ENCODE measurements around the gene GRIN1. TPM values are rescaled to one million over a fixed set of nuclear protein-coding genes. Genes with fewer than 3 reads are reported as not detected.
A peak's percentile ranks its signal among the peaks of the same experiment; 100 is the strongest.

GRIN1 gene
- total RNA-seq, 1 experiment from 2014 or later, result 2.9 TPM

GRCh38 chr9:137201205-137201868 is 62.4 kb downstream of the GRIN1 start:
- H4K20me1 ChIP-seq (ENCODE audit: control insufficient read depth, insufficient read depth, insufficient read length), result no peaks in the 10 kb centered on the region
- no CpG with 5 or more reads among the region's 23 CpGs for WGBS (ENCODE audit: extremely low coverage, insufficient read length, low lambda C conversion rate)
- no peak overlapping the region for H2AK5ac ChIP-seq (ENCODE audit: insufficient read length, low read length)
- no peaks in the 10 kb centered on the region; the same call in 1 of the 2 replicates for H3K4me1 ChIP-seq (ENCODE audit: insufficient read depth, low read length)
- no peak overlapping the region for H4K8ac ChIP-seq (replicated peaks; ENCODE audit: insufficient read length, low read depth, low read length)
- no peak overlapping the region for H3K4ac ChIP-seq (ENCODE audit: low read depth, low read length)
- peaks cover 8% of the 10 kb centered on the region for H3K23me2 ChIP-seq (ENCODE audit: insufficient read length, low read depth, low read length, poor library complexity, severe bottlenecking)
- H3K4me2 ChIP-seq (ENCODE audit: insufficient read depth, insufficient read length, low read length), result peak overlapping the region; percentile 65
- H3K56ac ChIP-seq (ENCODE audit: insufficient read length, low read depth, low read length), result no peak overlapping the region
- H3T11ph ChIP-seq (ENCODE audit: low read length), result no peak overlapping the region
- Mint-ChIP-seq H3K4me3 (peak overlapping the region; percentile 76 to 85), H3K27ac (peak overlapping the region; percentile 18 to 82 (median 66); a peak in 1 of 7 replicates), H3K9me3 (no peaks in the 10 kb centered on the region), H3K27me3 (ENCODE audit: low read depth) (peaks cover 2% of the 10 kb centered on the region; the same call in 1 of the 2 replicates), H3K4me1 (peaks cover 15 to 37% of the 10 kb centered on the region in 2 experiments), H3K36me3 (ENCODE audit: insufficient read depth in 1 of 3, low read depth in 3 of 3) (peaks cover 0 to 6% (median 0%) of the 10 kb centered on the region in 3 experiments; a peak in 5 of 7 replicates)
- no peak overlapping the region for H2BK20ac ChIP-seq (ENCODE audit: low read depth, low read length, poor library complexity, severe bottlenecking)
- H2BK5ac ChIP-seq (ENCODE audit: insufficient read length, low read length), result no peak overlapping the region
- no peak overlapping the region for H2AFZ ChIP-seq (ENCODE audit: low read length)
- H3K23ac ChIP-seq (ENCODE audit: insufficient read length, low read depth, low read length), result no peak overlapping the region
- H3K79me1 ChIP-seq (ENCODE audit: insufficient read depth, low read depth, low read length, poor library complexity, severe bottlenecking), result peaks cover 16% of the 10 kb centered on the region
- no peaks in the 10 kb centered on the region for H3K27me3 ChIP-seq (ENCODE audit: insufficient read depth, low read length)
- H3K27ac ChIP-seq (ENCODE audit: insufficient read length, low read depth, low read length), result no peak overlapping the region
- H2BK15ac ChIP-seq (ENCODE audit: low read depth, low read length), result no peak overlapping the region
- peak overlapping the region; percentile 67 for H3K9ac ChIP-seq (ENCODE audit: extremely low read depth, insufficient read length, low read length)
- no peak overlapping the region for H2BK12ac ChIP-seq (ENCODE audit: insufficient read length, low read depth, low read length)
- peaks cover 12% of the 10 kb centered on the region; the same call in 1 of the 2 replicates for H3K79me2 ChIP-seq (ENCODE audit: insufficient read depth, low read length)
- H4K5ac ChIP-seq (ENCODE audit: insufficient read length, low read depth, low read length), result no peak overlapping the region
- H4K91ac ChIP-seq (ENCODE audit: insufficient read length, low read depth, low read length), result no peak overlapping the region
- TF ChIP-seq, protein P1, sequence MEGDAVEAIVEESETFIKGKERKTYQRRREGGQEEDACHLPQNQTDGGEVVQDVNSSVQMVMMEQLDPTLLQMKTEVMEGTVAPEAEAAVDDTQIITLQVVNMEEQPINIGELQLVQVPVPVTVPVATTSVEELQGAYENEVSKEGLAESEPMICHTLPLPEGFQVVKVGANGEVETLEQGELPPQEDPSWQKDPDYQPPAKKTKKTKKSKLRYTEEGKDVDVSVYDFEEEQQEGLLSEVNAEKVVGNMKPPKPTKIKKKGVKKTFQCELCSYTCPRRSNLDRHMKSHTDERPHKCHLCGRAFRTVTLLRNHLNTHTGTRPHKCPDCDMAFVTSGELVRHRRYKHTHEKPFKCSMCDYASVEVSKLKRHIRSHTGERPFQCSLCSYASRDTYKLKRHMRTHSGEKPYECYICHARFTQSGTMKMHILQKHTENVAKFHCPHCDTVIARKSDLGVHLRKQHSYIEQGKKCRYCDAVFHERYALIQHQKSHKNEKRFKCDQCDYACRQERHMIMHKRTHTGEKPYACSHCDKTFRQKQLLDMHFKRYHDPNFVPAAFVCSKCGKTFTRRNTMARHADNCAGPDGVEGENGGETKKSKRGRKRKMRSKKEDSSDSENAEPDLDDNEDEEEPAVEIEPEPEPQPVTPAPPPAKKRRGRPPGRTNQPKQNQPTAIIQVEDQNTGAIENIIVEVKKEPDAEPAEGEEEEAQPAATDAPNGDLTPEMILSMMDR (conservative IDR thresholded peaks at IDR 0.05), result no peak
- H2BK120ac ChIP-seq (ENCODE audit: low read depth, low read length, poor library complexity, severe bottlenecking), result no peak overlapping the region
- DNase-seq, result no peak
- H3K14ac ChIP-seq (ENCODE audit: insufficient read depth, low read length), result peak overlapping the region; percentile 86; the same call in 1 of the 2 replicates
- H3K9me3 ChIP-seq (ENCODE audit: control insufficient read depth, low read depth, low read length), result no peaks in the 10 kb centered on the region
- peak overlapping the region; percentile 52 for H3K18ac ChIP-seq (ENCODE audit: insufficient read length, low read depth, low read length)

Data from H9 (cell line).